ENCODE data around the gene HSP90AA1. TPM values are rescaled to one million over a fixed set of nuclear protein-coding genes. Genes with fewer than 3 reads are reported as not detected.
A peak's percentile ranks its signal among the peaks of the same experiment; 100 is the strongest.
"Not testable (repeated sequence)": the region's sequence is repeated elsewhere in the genome, so short reads cannot be mapped to it uniquely, and the experiment has no call there.

The HSP90AA1 gene
- total RNA-seq (100 to 1,000 TPM; 250 to 502 (median 299) TPM), polyA plus RNA-seq (100 to 1,000 TPM; 197 to 319 TPM)
- long read RNA-seq, donor 1, transcript HSP90AA1-205 (2 exons, 429 nt) = minor isoform, 5 of 491 reads
- long read RNA-seq, donor 1, transcript HSP90AA1-201 (11 exons, 3,379 nt) = major isoform, 6 of 491 reads
- long read RNA-seq, donor 1, partial matches to known transcripts = 451 of 491 reads
- long read RNA-seq, donor 1, other reads (novel, unspliced or antisense) = 29 of 491 reads
- long read RNA-seq, donor 2, transcript HSP90AA1-206 (2 exons, 552 nt) = minor isoform, 8 of 1,429 reads
- long read RNA-seq, donor 2, transcript HSP90AA1-205 (2 exons, 429 nt) = minor isoform, 17 of 1,429 reads
- long read RNA-seq, donor 2, transcript HSP90AA1-201 (11 exons, 3,379 nt) = major isoform, 164 of 1,429 reads
- long read RNA-seq, donor 2, partial matches to known transcripts = 1,233 of 1,429 reads
- long read RNA-seq, donor 2, other reads (novel, unspliced or antisense) = 6 of 1,429 reads
- long read RNA-seq, donor 3, transcript HSP90AA1-201 (11 exons, 3,379 nt) = major isoform, 185 of 273 reads
- long read RNA-seq, donor 3, partial matches to known transcripts = 72 of 273 reads
- long read RNA-seq, donor 3, other reads (novel, unspliced or antisense) = 12 of 273 reads

DNA sequence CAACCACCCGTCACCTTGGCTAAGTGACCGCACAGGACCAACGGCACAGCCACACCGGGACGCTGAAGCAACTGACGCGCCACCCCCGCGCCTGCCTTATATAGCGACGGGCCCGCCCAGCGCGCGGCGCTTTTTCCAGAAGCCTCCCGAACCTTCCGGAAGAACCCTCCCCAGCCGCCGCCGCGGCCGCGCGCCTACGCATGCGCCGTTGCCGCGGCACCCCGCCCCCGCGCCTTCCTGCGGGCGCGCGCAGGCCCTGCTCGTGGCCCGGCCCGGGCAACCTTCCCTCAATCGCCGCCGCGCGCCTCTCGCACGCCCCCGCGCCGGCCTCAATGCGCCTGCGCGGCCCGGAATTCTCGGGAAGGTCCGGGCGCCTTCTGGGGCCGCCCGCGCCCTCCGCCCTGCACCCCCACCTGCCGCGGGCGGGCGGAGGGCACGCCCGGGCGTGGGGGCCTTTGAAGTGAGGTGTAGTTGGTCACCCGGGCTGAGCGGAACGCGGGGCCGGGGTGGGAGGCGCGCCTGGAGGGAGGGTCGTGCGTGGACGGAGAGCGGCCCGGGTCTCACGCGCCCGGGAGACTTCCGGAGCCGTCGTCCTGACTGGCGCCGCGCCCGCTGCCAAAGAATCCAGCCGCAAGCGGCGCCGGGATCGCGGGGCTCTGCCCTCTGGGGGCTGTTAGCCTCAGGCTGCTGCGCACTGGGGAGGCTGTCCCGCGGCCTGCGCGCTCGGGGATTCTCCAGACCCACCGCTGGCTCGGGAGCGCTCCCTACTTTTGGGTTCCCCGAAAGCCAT, at the start of gene HSP90AA1:
Gene HSP90AA1, minus strand, starts transcription at position 73 of the 790 bp plus-strand sequence. CDS start 666 bp downstream, outside the sequence.
- peak; percentile 89 to 97 (median 96) for DNase-seq
- intact Hi-C loops (cut with DNase I) = loop anchor here in 2 of 4 donors (5.0 to 10.0 kb wide), 2 partner anchors 122 to 315 kb away; partner anchors contain the start of gene DYNC1H1 (in 1 of the 2)
- TF ChIP-seq POLR2A (IDR thresholded peaks at IDR 0.05) (peak; percentile 90), EP300 (IDR thresholded peaks at IDR 0.05) (no peak)
- TF ChIP-seq, protein P1, sequence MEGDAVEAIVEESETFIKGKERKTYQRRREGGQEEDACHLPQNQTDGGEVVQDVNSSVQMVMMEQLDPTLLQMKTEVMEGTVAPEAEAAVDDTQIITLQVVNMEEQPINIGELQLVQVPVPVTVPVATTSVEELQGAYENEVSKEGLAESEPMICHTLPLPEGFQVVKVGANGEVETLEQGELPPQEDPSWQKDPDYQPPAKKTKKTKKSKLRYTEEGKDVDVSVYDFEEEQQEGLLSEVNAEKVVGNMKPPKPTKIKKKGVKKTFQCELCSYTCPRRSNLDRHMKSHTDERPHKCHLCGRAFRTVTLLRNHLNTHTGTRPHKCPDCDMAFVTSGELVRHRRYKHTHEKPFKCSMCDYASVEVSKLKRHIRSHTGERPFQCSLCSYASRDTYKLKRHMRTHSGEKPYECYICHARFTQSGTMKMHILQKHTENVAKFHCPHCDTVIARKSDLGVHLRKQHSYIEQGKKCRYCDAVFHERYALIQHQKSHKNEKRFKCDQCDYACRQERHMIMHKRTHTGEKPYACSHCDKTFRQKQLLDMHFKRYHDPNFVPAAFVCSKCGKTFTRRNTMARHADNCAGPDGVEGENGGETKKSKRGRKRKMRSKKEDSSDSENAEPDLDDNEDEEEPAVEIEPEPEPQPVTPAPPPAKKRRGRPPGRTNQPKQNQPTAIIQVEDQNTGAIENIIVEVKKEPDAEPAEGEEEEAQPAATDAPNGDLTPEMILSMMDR (IDR thresholded peaks at IDR 0.05) = peak in 2 of 3 donors; percentile 14 to 24
- Histone ChIP-seq H3K27ac (peak within 1 kb of the TSS; percentile 100), H3K4me3 (peak within 1 kb of the TSS; percentile 96), H3K27me3 (no peaks in the 10 kb centered on the region), H3K9me3 (no peaks in the 10 kb centered on the region), H3K4me1 (ENCODE audit: insufficient read depth) (peaks cover 13% of the 10 kb centered on the region), H3K36me3 (no peaks in the 10 kb centered on the region)
- 0 to 1% (median 1%) methylated on average over 68 to 106 of the region's 106 CpGs for WGBS, 3 donors

DNA sequence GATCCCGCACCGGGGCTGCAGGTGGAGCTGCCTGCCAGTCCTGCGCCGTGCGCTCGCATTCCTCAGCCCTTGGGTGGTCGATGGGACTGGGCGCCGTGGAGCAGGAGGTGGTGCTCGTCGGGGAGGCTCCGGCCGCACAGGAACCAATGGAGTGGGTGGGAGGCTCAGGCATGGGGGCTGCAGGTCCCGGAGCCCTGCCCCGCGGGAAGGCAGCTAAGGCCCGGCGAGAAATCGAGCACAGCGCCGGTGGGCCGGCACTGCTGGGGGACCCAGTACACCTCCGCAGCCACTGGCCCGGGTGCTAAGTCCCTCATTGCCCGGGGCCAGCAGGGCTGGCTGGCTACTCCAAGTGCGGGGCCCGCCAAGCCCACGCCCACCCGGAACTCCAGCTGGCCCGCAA, 48.6 kb upstream of the HSP90AA1 start:
- WGBS, 3 donors = 95 to 98% (median 98%) methylated on average over 26 to 30 of the region's 30 CpGs
- H3K36me3 ChIP-seq; H3K9me3 ChIP-seq; H3K4me1 ChIP-seq (ENCODE audit: insufficient read depth); H3K4me3 ChIP-seq; intact Hi-C loops (cut with DNase I); H3K27ac ChIP-seq; H3K27me3 ChIP-seq; DNase-seq: not testable (repeated sequence)

DNA sequence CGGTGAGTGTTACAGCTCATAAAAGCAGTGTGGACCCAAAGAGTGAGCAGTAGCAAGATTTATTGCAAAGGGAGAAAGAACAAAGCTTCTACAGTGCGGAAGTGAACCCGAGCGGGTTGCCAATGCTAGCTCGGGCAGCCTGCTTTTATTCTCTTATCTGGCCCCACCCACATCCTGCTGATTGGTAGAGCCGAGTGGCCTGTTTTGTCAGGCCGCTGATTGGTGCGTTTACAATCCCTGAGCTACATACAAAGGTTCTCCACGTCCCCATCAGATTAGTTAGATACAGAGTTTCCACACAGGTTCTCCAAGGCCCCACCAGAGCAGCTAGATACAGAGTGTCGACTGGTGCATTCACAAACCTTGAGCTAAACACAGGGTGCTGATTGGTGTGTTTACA, 47.9 kb upstream of the HSP90AA1 start:
- H3K9me3 ChIP-seq; H3K4me1 ChIP-seq (ENCODE audit: insufficient read depth); intact Hi-C loops (cut with DNase I); H3K27me3 ChIP-seq; H3K27ac ChIP-seq; H3K4me3 ChIP-seq; H3K36me3 ChIP-seq; DNase-seq: not testable (repeated sequence)
- 86 to 93% (median 88%) methylated on average over 10 of the region's 10 CpGs for WGBS, 3 donors

DNA sequence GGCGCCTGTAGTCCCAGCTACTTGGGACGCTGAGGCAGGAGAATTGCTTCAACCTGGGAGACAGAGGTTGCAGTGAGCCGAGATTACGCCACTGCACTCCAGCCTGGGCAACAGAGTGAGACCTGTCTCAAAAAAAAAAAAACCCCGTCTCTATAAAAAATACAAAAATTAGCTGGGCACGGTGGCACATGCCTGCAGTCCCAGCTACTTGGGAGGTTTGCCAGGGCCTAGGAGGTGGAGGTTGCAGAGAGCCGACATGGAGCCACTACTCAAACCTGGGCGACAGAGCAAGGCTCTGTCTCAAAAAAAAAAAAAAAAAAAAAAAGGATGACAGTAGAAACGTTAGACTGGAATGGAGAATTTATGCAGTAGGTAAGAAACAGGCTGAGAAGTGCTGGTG, 47.2 kb upstream of the HSP90AA1 start:
- intact Hi-C loops (cut with DNase I) = not testable (repeated sequence)

DNA sequence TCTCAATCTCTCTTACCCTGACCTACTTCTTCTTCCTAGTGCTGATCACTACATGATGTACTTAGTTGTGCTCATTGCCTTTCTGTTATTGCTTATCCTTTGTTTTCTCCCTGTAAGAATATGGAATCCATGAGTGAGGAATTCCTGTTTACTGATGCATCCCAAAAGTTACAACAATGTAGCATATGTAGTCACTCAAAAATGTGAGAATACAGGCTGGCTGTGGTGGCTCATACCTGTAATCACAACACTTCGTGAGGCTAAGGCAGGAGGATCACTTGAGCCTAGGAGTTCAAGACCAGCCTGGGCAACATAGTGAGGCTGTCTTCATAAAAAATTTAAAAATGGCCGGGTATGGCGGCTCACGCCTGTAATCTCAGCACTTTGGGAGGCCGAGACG, 44.9 kb upstream of the HSP90AA1 start:
- intact Hi-C loops (cut with DNase I) = no loop called here
- WGBS, 3 donors = 76 to 82% (median 77%) methylated on average over 6 of the region's 6 CpGs
- Histone ChIP-seq H3K9me3 (no peaks in the 10 kb centered on the region), H3K4me1 (ENCODE audit: insufficient read depth) (no peaks in the 10 kb centered on the region), H3K4me3 (no peak overlapping the region), H3K36me3 (no peaks in the 10 kb centered on the region), H3K27ac (no peak overlapping the region), H3K27me3 (no peaks in the 10 kb centered on the region)
- no peak for DNase-seq
- TF ChIP-seq, protein P1 (IDR thresholded peaks at IDR 0.05) = no peak
- no peak for TF ChIP-seq POLR2A (IDR thresholded peaks at IDR 0.05)
- TF ChIP-seq EP300 (IDR thresholded peaks at IDR 0.05) = no peak

More for the DNA sequence above, 47.2 kb upstream of the HSP90AA1 start:
- H3K27ac ChIP-seq; H3K27me3 ChIP-seq; H3K4me1 ChIP-seq (ENCODE audit: insufficient read depth); H3K36me3 ChIP-seq; DNase-seq; H3K4me3 ChIP-seq; H3K9me3 ChIP-seq: not testable (repeated sequence)
- 89 to 91% (median 90%) methylated on average over 9 of the region's 9 CpGs for WGBS, 3 donors
